Measurements from ENCODE around the gene PEAK1. TPM values are rescaled to one million over a fixed set of nuclear protein-coding genes. Genes with fewer than 3 reads are reported as not detected.

PEAK1 gene
- total RNA-seq, 2 donors from 2014 or later, result 26.2 to 27.0 TPM

DNA sequence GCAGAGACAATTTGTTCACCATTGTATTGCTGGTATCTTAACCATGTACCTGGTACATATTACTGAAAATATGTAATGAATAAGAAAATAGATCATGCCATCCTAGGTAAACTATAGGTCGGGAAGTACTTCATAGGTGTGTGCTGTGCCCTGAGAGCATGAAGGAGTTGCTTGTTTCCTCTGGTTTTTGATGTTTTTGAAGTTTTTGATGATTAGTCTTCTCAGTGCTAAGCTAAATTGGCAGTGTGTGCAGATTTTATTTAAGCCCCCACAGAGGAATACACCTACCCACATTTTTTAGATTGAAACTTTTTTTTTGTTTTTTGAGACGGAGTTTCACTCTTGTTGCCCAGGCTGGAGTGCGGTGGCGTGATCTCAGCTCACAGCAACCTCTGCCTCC is 17.4 kb upstream of the PEAK1 start:
- DNase-seq (ENCODE audit: low spot score in 2 of 2) (no peak), ATAC-seq (no peak)
- H3K9me3 Mint-ChIP-seq, result no peaks in the 10 kb centered on the region
- H3K36me3 Mint-ChIP-seq, result peaks cover 0 to 8% of the 10 kb centered on the region in 2 donors
- no peak overlapping the region for H3K27ac Mint-ChIP-seq

DNA sequence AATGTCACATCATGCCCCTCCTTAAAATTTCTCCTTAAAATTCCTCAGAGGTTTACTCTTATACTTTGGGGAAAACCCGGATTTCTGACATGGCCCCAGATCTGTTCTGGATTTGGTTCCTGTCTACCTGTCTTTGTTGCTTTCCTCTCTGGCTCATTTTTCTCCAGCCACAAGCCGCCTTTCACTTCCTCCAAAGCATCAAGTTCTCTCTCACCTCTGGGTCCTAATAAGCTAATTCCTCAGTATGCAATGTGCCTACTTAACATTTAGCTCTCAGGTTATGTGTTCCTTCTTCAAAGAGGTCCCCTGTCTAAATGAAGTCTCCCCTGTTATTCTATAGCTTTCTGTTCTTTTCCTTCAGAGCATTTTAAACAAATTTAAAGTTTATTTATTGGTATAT is 16.9 kb upstream of the PEAK1 start:
- ATAC-seq (no peak), DNase-seq (ENCODE audit: low spot score in 2 of 2) (no peak)
- no peaks in the 10 kb centered on the region for H3K9me3 Mint-ChIP-seq
- H3K36me3 Mint-ChIP-seq, result peaks cover 0 to 8% of the 10 kb centered on the region in 2 donors
- H3K27ac Mint-ChIP-seq, result no peak overlapping the region

GRCh38 chr15:77430652-77431051 is 10.7 kb upstream of the PEAK1 start:
- Mint-ChIP-seq H3K9me3 (no peaks in the 10 kb centered on the region), H3K27ac (peak overlapping the region in 1 of 2 donors; percentile 18), H3K36me3 (no peaks in the 10 kb centered on the region)
- no peak for DNase-seq (ENCODE audit: low spot score in 2 of 2)
- ATAC-seq, result peak in 1 of 2 donors; percentile 63

GRCh38 chr15:77430213-77430612 is 10.3 kb upstream of the PEAK1 start:
- Mint-ChIP-seq H3K27ac (peak overlapping the region in 1 of 2 donors; percentile 18), H3K36me3 (no peaks in the 10 kb centered on the region), H3K9me3 (no peaks in the 10 kb centered on the region)
- peak; percentile 74 to 97 for ATAC-seq
- DNase-seq (ENCODE audit: low spot score in 2 of 2), result no peak

GRCh38 chr15:77426871-77427270 is 7.0 kb upstream of the PEAK1 start:
- DNase-seq (ENCODE audit: low spot score in 2 of 2) (no peak), ATAC-seq (no peak)
- Mint-ChIP-seq H3K27ac (no peak overlapping the region), H3K36me3 (no peaks in the 10 kb centered on the region), H3K9me3 (no peaks in the 10 kb centered on the region)

GRCh38 chr15:77426377-77426776 is 6.5 kb upstream of the PEAK1 start:
- H3K27ac Mint-ChIP-seq, result no peak overlapping the region
- ATAC-seq (no peak), DNase-seq (ENCODE audit: low spot score in 2 of 2) (no peak)
- H3K36me3 Mint-ChIP-seq, result no peaks in the 10 kb centered on the region
- H3K9me3 Mint-ChIP-seq, result no peaks in the 10 kb centered on the region

GRCh38 chr15:77425104-77425503 is 5.2 kb upstream of the PEAK1 start:
- peaks cover 5 to 6% of the 10 kb centered on the region in 2 donors for H3K36me3 Mint-ChIP-seq
- ATAC-seq (no peak), DNase-seq (ENCODE audit: low spot score in 2 of 2) (no peak)
- no peaks in the 10 kb centered on the region for H3K9me3 Mint-ChIP-seq
- H3K27ac Mint-ChIP-seq, result no peak overlapping the region

- DNase-seq (ENCODE audit: low spot score in 2 of 2), result no peak
- Mint-ChIP-seq H3K27ac (peak overlapping the region; percentile 99 to 100), H3K9me3 (no peaks in the 10 kb centered on the region), H3K36me3 (peaks cover 6 to 15% of the 10 kb centered on the region in 2 donors)
- ATAC-seq, result no peak
Measured at GRCh38 chr15:77421370-77421700, 1.4 kb upstream of the PEAK1 start.

DNA sequence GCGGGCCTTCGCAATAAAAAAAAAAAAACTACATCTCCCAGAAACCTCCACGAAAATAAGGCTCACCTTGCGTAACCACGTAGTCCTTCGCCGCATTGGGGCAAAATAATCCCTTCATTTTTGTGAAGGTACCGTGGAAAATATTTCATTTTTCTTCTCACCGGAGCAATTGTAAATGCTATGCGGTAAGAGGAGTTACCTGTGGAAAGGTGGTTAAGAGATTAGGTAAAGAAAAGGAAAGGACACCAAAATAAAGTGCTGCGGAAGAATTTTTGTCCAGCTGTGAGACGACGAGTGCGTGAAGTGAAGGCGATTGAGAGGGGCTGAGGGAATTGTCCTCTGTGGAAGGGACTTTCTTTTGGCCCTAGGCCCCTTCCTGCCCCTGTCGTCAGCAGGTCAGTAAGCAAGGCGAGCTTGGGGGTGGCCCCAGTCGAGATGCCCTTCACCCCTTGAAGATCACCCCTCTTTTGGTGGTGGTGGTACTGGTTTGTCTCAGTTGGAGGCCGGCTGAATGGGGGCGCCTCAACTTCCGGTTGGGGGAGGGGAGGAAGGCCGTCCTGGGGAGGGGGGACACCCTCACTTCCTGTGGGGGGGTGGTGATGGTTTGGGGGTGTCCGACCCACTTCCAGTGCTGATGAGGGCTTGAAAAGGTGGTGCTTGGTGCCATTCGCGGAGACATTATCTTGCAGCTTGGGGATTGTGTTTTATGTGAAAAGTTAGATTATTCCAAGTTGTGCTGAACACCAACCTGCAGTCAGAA is 886 bp upstream of the PEAK1 start, which contains the start of gene HMG20A:
Gene HMG20A (plus strand): TSS at position 279 of the 760 bp plus-strand sequence. CDS start 37,520 bp downstream, outside the sequence.
- ATAC-seq, result peak; percentile 38 to 65
- Mint-ChIP-seq H3K36me3 (peaks cover 6 to 15% of the 10 kb centered on the region in 2 donors), H3K27ac (peak within 1 kb of the TSS; percentile 99 to 100), H3K9me3 (no peaks in the 10 kb centered on the region)
- DNase-seq (ENCODE audit: low spot score in 2 of 2), result peak; percentile 46 to 65

GRCh38 chr15:77418966-77419835 is 703 bp downstream of the PEAK1 start:
- Mint-ChIP-seq H3K27ac (peak overlapping the region; percentile 87 to 99), H3K9me3 (no peaks in the 10 kb centered on the region), H3K36me3 (peaks cover 6 to 15% of the 10 kb centered on the region in 2 donors)
- DNase-seq (ENCODE audit: low spot score in 2 of 2) (peak; percentile 27 to 64), ATAC-seq (no peak)

DNA sequence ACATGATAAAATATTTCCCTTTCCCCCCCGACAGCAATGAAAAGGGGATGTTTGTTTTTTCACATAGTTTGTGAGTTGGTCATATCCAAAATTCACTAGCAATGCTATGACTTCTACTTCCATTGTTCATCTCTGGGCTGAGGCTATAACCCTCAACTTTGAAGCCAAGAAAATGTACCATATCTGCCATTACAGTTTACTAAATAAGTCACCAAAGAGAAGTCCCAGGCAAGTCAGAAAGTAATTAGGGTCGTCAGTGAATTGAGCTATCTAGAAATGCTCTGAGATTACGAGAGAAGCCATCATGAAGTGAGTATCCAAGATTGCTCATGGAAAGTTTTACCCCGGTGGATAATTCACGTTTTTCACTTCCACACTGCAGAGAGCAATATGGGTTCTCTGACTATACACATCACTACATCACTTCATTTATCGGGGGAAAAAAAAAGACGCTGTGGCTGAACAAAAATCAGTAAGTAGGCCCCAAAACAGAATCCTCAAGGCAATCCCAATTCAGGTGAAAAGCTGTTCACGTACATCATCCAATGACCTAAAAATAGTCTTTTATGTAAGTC is 1.4 kb downstream of the PEAK1 start:
- Mint-ChIP-seq H3K9me3 (no peaks in the 10 kb centered on the region), H3K27ac (peak overlapping the region; percentile 87 to 99), H3K36me3 (peaks cover 6 to 15% of the 10 kb centered on the region in 2 donors)
- no peak for ATAC-seq
- no peak for DNase-seq (ENCODE audit: low spot score in 2 of 2)

GRCh38 chr15:77417602-77418001 is 2.3 kb downstream of the PEAK1 start:
- ATAC-seq, result no peak
- H3K27ac Mint-ChIP-seq, result no peak overlapping the region

GRCh38 chr15:77416954-77417353 is 3.0 kb downstream of the PEAK1 start:
- Mint-ChIP-seq H3K36me3 (peaks cover 6 to 15% of the 10 kb centered on the region in 2 donors), H3K27ac (no peak overlapping the region), H3K9me3 (no peaks in the 10 kb centered on the region)
- ATAC-seq (no peak), DNase-seq (ENCODE audit: low spot score in 2 of 2) (no peak)

More at GRCh38 chr15:77417602-77418001, 2.3 kb downstream of the PEAK1 start:
- Mint-ChIP-seq H3K36me3 (peaks cover 6 to 15% of the 10 kb centered on the region in 2 donors), H3K9me3 (no peaks in the 10 kb centered on the region)
- DNase-seq (ENCODE audit: low spot score in 2 of 2), result no peak

- ATAC-seq, result no peak
- Mint-ChIP-seq H3K9me3 (no peaks in the 10 kb centered on the region), H3K36me3 (peaks cover 6 to 15% of the 10 kb centered on the region in 2 donors), H3K27ac (no peak overlapping the region)
- no peak for DNase-seq (ENCODE audit: low spot score in 2 of 2)
Measured at GRCh38 chr15:77416148-77416455, 3.8 kb downstream of the PEAK1 start.

GRCh38 chr15:77415450-77416147 is 4.3 kb downstream of the PEAK1 start:
- no peak for ATAC-seq
- H3K27ac Mint-ChIP-seq, result no peak overlapping the region
- no peaks in the 10 kb centered on the region for H3K9me3 Mint-ChIP-seq
- peaks cover 4 to 12% of the 10 kb centered on the region in 2 donors for H3K36me3 Mint-ChIP-seq
- DNase-seq (ENCODE audit: low spot score in 2 of 2), result no peak

DNA sequence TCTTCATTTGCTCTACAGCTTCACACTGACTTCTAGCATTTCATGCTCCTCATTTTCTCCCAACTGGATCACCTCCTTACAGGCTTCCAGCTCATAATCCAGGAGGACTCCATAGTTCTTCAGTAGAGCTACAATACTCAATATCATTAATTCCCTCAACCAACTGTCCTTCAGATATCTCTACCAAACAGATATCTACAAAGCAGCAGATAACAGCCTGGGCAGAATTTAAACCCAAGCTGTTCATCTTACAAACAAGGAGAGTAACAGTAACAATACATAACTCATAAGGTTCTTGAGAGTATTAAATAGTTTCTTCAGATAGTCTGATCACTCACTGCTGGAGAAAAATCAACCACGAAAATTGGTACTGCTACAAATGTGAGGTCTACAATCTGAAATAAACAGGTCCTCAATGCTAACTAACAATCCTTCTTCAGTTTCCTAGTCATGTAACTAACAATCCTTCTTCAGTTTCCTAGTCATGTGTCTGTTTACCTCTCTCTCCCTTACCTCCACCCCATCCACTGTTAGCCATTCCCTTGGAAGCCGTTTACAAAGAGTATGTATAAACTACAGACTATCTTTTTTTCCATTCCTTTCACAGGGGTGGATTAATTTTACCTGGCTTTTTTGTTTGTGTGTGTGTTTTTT is 5.0 kb downstream of the PEAK1 start:
- no peak for ATAC-seq
- H3K9me3 Mint-ChIP-seq, result no peaks in the 10 kb centered on the region
- H3K36me3 Mint-ChIP-seq, result peaks cover 0 to 10% of the 10 kb centered on the region in 2 donors
- no peak overlapping the region for H3K27ac Mint-ChIP-seq
- DNase-seq (ENCODE audit: low spot score in 2 of 2), result no peak
